ENCODE data around the gene OIT3.

The OIT3 gene

DNA sequence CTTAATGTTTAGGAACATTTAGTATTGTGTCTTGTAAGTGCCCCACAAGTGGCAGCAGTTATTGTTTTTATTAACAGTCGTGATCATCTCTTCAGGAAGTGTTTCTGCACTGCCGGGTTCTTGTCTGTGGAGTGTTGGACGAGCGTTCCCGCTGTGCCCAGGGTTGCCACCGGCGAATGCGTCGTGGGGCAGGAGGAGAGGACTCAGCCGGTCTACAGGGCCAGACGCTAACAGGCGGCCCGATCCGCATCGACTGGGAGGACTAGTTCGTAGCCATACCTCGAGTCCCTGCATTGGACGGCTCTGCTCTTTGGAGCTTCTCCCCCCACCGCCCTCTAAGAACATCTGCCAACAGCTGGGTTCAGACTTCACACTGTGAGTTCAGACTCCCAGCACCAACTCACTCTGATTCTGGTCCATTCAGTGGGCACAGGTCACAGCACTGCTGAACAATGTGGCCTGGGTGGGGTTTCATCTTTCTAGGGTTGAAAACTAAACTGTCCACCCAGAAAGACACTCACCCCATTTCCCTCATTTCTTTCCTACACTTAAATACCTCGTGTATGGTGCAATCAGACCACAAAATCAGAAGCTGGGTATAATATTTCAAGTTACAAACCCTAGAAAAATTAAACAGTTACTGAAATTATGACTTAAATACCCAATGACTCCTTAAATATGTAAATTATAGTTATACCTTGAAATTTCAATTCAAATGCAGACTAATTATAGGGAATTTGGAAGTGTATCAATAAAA lies 38.9 kb downstream of the OIT3 start:
- TF ChIP-seq, protein P1, sequence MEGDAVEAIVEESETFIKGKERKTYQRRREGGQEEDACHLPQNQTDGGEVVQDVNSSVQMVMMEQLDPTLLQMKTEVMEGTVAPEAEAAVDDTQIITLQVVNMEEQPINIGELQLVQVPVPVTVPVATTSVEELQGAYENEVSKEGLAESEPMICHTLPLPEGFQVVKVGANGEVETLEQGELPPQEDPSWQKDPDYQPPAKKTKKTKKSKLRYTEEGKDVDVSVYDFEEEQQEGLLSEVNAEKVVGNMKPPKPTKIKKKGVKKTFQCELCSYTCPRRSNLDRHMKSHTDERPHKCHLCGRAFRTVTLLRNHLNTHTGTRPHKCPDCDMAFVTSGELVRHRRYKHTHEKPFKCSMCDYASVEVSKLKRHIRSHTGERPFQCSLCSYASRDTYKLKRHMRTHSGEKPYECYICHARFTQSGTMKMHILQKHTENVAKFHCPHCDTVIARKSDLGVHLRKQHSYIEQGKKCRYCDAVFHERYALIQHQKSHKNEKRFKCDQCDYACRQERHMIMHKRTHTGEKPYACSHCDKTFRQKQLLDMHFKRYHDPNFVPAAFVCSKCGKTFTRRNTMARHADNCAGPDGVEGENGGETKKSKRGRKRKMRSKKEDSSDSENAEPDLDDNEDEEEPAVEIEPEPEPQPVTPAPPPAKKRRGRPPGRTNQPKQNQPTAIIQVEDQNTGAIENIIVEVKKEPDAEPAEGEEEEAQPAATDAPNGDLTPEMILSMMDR (IDR thresholded peaks at IDR 0.05; ENCODE audit: insufficient read depth, low read length, missing control alignments) = no peak
- POLR2A ChIA-PET = interaction anchor here (0.7 kb wide), 1 partner anchor 17 kb away, joined by 3 read pairs; no protein-coding TSS in a partner anchor
- CTCF ChIA-PET = no interaction called here

DNA sequence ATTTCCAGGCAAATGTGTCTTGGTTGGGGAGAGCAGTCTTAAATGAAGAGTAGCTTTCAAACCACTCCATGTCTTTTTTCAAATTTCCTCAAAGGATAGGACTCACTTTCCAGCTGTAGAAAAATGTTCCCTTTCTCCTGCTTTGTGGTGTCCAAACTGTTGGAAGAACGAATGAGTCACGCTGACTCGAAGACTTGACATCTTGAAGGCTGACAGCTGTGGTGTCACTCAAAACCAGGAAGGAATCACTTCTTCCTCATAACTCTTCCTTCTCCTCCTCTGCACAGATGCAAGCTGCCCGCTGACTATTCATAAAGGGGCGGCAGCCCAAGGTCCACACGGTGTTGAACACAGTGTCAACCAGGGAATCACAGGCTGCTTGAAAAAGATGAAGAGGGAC lies 41.8 kb downstream of the OIT3 start:
- TF ChIP-seq, protein P1 (IDR thresholded peaks at IDR 0.05; ENCODE audit: insufficient read depth, low read length, missing control alignments) = no peak
- DNase-seq (ENCODE audit: low read depth, low spot score) = no peak
- CTCF ChIA-PET = no interaction called here
- POLR2A ChIA-PET = no interaction called here
- no peak overlapping the region for H3K4me3 ChIP-seq (ENCODE audit: low read depth, low read length)

More for the DNA sequence above, 38.9 kb downstream of the OIT3 start:
- no peak for DNase-seq (ENCODE audit: low read depth, low spot score)
- no peak overlapping the region for H3K4me3 ChIP-seq (ENCODE audit: low read depth, low read length)

DNA sequence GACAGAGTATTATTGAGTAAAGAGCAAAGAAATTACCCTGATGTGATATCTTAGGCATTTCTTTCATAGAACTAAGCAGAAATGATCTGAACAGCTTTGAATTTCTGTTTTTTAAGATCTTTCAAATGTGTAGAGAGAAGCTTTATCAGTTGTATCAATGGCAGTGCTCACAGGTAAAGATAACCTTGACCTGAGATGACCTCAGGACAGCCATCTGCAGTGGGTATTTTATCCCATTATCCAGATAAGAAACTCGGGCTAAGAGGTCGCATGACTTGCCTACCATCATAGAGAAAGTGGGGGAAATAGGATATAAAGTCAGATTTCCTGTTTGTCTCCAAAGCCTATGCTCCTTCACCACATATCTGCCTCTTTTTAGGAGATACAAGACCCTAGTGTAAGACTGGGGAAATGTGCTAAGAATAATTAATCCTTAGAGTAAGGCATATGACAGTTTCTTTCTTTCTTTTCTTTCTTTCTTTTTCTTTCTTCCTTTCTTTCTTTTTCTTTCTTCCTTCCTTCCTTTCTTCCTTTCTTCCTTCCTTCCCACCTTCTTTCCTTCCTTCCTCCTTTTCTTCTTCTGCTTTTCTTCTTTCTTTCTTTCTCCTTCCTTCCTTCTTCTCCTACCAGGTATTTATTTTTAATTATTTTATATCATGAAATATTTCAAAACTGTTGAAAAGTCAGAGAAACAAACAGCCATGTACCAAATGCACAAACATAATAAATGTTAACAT lies 50.1 kb downstream of the OIT3 start:
- TF ChIP-seq, protein P1 (IDR thresholded peaks at IDR 0.05; ENCODE audit: insufficient read depth, low read length, missing control alignments) = no peak
- H3K4me3 ChIP-seq (ENCODE audit: low read depth, low read length) = no peak overlapping the region
- no peak for DNase-seq (ENCODE audit: low read depth, low spot score)
- POLR2A ChIA-PET = no interaction called here
- CTCF ChIA-PET = no interaction called here

DNA sequence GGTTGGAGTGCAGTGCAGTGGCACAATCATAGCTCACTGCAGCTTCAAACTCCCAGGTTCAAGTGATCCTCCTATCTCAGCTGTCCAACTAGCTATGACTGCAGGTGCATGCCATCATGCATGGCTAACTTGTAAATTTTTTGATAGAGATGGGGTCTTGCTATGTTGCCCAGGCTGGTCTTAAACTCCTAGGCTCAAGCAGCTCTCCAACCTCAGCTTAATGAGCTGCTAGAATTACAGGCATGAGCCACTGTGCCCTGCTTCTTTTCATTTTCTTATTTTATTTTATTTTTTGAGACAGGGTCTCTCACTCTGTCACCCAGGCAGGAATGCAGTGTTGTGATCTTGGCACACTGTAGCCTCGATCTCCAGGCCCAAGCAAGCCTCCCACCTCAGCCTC lies 53.4 kb downstream of the OIT3 start:
- ChIA-PET CTCF (no interaction called here), POLR2A (no interaction called here)
- no peak overlapping the region for H3K4me3 ChIP-seq (ENCODE audit: low read depth, low read length)
- no peak for DNase-seq (ENCODE audit: low read depth, low spot score)
- TF ChIP-seq, protein P1 (IDR thresholded peaks at IDR 0.05; ENCODE audit: insufficient read depth, low read length, missing control alignments) = no peak

DNA sequence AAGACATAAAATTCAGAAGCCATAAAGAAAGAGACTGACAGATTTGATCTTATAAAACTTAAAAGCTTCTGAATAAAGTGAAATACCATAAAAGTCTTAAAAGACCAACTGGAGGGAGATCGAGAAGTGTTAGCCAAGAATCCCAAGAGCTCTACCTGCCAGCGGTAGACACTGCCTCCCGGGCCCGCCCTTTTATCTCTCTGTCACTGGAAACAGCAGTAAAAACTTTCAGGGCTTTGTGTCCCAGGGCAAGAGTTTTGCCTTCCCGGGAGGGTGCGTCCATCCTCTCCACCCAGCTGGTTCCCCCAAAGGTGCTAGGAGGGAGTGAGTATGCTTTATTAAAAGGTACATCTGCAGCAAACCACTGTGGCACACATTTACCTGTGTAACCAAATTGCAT lies 55.2 kb downstream of the OIT3 start:
- no peak overlapping the region for H3K4me3 ChIP-seq (ENCODE audit: low read depth, low read length)
- TF ChIP-seq, protein P1 (IDR thresholded peaks at IDR 0.05; ENCODE audit: insufficient read depth, low read length, missing control alignments) = no peak
- no peak for DNase-seq (ENCODE audit: low read depth, low spot score)
- ChIA-PET CTCF (no interaction called here), POLR2A (interaction anchor here (0.6 kb wide), 1 partner anchor 10 kb away, joined by 3 read pairs; no protein-coding TSS in a partner anchor)

DNA sequence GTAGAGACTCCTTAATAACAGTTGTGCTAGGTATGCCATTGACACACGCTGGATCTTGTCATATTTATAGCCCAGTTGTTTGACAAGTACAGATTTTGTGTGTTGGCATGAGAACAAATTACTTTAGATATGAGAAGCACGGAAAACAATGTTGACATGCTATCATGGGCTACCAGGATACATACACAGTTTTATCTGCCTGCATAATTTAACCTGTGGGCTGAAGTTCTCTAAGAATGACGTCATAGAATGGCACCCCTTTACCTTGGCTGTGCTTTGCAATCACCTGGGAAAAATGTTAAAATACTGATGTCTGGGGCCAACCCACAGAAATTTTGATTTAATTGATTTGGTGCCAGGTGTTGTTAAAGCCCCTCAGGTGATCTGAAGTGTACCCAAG lies 58.2 kb downstream of the OIT3 start:
- H3K4me3 ChIP-seq (ENCODE audit: low read depth, low read length) = no peak overlapping the region
- CTCF ChIA-PET = no interaction called here
- TF ChIP-seq, protein P1 (IDR thresholded peaks at IDR 0.05; ENCODE audit: insufficient read depth, low read length, missing control alignments) = no peak
- POLR2A ChIA-PET = no interaction called here
- DNase-seq (ENCODE audit: low read depth, low spot score) = no peak
